SU-DHL-6 (cell line): ENCODE measurements around the gene PLAA.

Experiments
- CTCF ChIP-seq: fragments of 200-600 bp; sonication (generic); IDR thresholded peaks from one replicate; pipeline ENCODE4 v1.5.1; 2017; ENCODE audit warnings: antibody characterized with exemption, mild to moderate bottlenecking, low read length, moderate library complexity; ENCODE audit not compliant: insufficient read depth, poor library complexity, severe bottlenecking
- EZH2phosphoT487 ChIP-seq: fragments of 200-600 bp; sonication (generic), shearing (Covaris generic); conservative IDR thresholded peaks from 2 replicates; pipeline ENCODE4 v1.6.1; 2018; ENCODE audit warnings: mild to moderate bottlenecking, antibody characterized with exemption, low read length, moderate library complexity, mixed read lengths

DNA sequence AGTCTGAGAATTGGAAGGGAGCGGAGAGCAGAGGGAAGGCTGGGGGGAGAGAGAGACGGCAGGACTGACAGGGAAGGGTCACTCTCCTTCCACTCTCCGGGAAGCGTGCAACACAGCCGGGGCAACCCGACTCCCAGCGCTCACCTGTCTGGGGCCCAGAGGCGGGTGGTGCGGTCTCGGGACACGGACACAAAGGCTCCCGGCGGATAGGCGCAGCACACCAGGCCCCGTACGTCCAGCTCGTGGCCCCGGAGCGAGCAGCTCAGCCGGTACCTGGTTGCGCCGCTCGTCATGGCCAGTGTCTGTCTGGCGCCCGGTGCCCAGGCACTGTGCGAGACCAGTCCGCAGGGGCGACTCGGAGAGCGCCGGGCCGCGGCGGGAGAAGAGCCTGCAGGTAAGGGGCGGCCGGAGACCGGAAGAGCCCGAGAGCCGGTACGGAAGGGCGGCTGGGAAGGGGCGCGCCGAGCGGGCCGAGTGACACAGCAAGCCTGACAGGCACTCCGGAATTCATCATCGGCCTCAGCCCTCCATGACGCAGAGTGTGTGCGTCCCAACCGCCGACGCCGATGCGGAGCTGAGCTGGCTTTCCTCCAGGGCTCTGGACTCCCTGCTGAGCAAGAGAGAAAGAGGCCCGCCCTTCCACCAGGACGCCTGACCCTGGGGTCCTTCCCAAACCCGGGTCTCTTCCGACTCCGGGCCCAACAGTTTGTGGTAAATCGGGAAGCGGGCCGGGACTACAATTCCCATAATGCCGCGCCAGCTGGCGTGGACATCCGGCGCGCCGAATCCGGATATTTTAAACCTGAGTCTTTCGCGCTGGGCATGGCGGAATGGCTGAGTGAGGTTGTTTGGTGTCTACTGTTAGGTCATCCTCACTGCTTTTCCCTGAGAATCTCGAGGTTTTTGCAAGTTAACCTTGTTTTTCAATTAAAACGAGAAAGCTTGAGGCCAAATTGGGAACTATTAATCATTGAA lies at the start of gene PLAA:
- TF ChIP-seq CTCF: no peak
- no peak for TF ChIP-seq EZH2phosphoT487
